H9 (cell line): ENCODE results near the gene MESD. TPM values are rescaled to one million over a fixed set of nuclear protein-coding genes. Genes with fewer than 3 reads are reported as not detected.

ENCODE experiments used
- DNase-seq: peaks from one replicate; pipeline ENCODE4 v3.0.0-alpha.2; 2017
- H2AFZ ChIP-seq: one replicate; pipeline ENCODE4 v1.6.1; 2013; ENCODE audit warnings: mild to moderate bottlenecking, low read length, control low read depth, moderate library complexity
- H2AK5ac ChIP-seq: 2 replicates; pipeline ENCODE4 v1.6.1; 2013; ENCODE audit warnings: low read length, control low read depth, mixed read lengths; ENCODE audit not compliant: insufficient read length
- H2BK120ac ChIP-seq: one replicate; pipeline ENCODE4 v1.6.1; 2013; ENCODE audit warnings: low read depth, mild to moderate bottlenecking, low read length, control low read depth, inconsistent platforms; ENCODE audit not compliant: poor library complexity, severe bottlenecking
- H2BK12ac ChIP-seq: 2 replicates; pipeline ENCODE4 v1.6.1; 2013; ENCODE audit warnings: low read length, control low read depth, mixed read lengths, low read depth; ENCODE audit not compliant: insufficient read length
- H2BK15ac ChIP-seq: 2 replicates; pipeline ENCODE4 v1.6.1; 2013; ENCODE audit warnings: low read depth, low read length, control low read depth
- H2BK20ac ChIP-seq: one replicate; pipeline ENCODE4 v1.6.1; 2013; ENCODE audit warnings: low read depth, mild to moderate bottlenecking, low read length, control low read depth, inconsistent platforms; ENCODE audit not compliant: poor library complexity, severe bottlenecking
- H2BK5ac ChIP-seq: 2 replicates; pipeline ENCODE4 v1.6.1; 2013; ENCODE audit warnings: low read length, control low read depth, mixed read lengths; ENCODE audit not compliant: insufficient read length
- H3K14ac ChIP-seq: 2 replicates; pipeline ENCODE4 v1.6.1; 2013; ENCODE audit warnings: low read length, control low read depth; ENCODE audit not compliant: insufficient read depth
- H3K18ac ChIP-seq: 2 replicates; pipeline ENCODE4 v1.6.1; 2013; ENCODE audit warnings: low read depth, mild to moderate bottlenecking, mixed read lengths, low read length, control low read depth; ENCODE audit not compliant: insufficient read length
- H3K23ac ChIP-seq: 2 replicates; pipeline ENCODE4 v1.6.1; 2013; ENCODE audit warnings: low read length, control low read depth, mixed read lengths, low read depth; ENCODE audit not compliant: insufficient read length
- H3K23me2 ChIP-seq: 2 replicates; pipeline ENCODE4 v1.6.1; 2013; ENCODE audit warnings: low read depth, mild to moderate bottlenecking, mixed read lengths, low read length, control low read depth; ENCODE audit not compliant: insufficient read length, poor library complexity, severe bottlenecking
- H3K27ac ChIP-seq: 2 replicates; pipeline ENCODE4 v1.5.1; 2013; ENCODE audit warnings: low read length, control low read depth, mixed read lengths, low read depth; ENCODE audit not compliant: insufficient read length
- H3K27me3 ChIP-seq: 2 replicates; pipeline ENCODE4 v1.6.1; 2013; ENCODE audit warnings: low read length, control low read depth, inconsistent platforms; ENCODE audit not compliant: insufficient read depth
- H3K4ac ChIP-seq: 2 replicates; pipeline ENCODE4 v1.6.1; 2013; ENCODE audit warnings: low read depth, mild to moderate bottlenecking, control low read depth, inconsistent platforms, low read length, moderate library complexity
- H3K4me1 ChIP-seq: 2 replicates; pipeline ENCODE4 v1.6.1; 2013; ENCODE audit warnings: low read length, control low read depth, inconsistent platforms; ENCODE audit not compliant: insufficient read depth
- H3K4me2 ChIP-seq: 2 replicates; pipeline ENCODE4 v1.6.1; 2013; ENCODE audit warnings: low read length, control low read depth, mixed read lengths; ENCODE audit not compliant: insufficient read length, insufficient read depth
- H3K56ac ChIP-seq: 2 replicates; pipeline ENCODE4 v1.6.1; 2013; ENCODE audit warnings: low read depth, mild to moderate bottlenecking, mixed read lengths, low read length, control low read depth; ENCODE audit not compliant: insufficient read length
- H3K79me1 ChIP-seq: 2 replicates; pipeline ENCODE4 v1.6.1; 2013; ENCODE audit warnings: low read depth, mild to moderate bottlenecking, moderate library complexity, low read length, control low read depth, inconsistent platforms; ENCODE audit not compliant: insufficient read depth, poor library complexity, severe bottlenecking
- H3K79me2 ChIP-seq: 2 replicates; pipeline ENCODE4 v1.6.1; 2013; ENCODE audit warnings: low read length, control low read depth, inconsistent platforms; ENCODE audit not compliant: insufficient read depth
- H3K9ac ChIP-seq: 2 replicates; pipeline ENCODE4 v1.6.1; 2013; ENCODE audit warnings: low read length, control low read depth, mixed read lengths; ENCODE audit not compliant: insufficient read length; ENCODE audit errors: extremely low read depth
- H3K9me3 ChIP-seq: one replicate; pipeline ENCODE4 v1.6.1; 2013; ENCODE audit warnings: low read depth, low read length, inconsistent platforms; ENCODE audit not compliant: control insufficient read depth
- H3T11ph ChIP-seq: one replicate; pipeline ENCODE4 v1.6.1; 2013; ENCODE audit warnings: mild to moderate bottlenecking, low read length, control low read depth, inconsistent platforms
- H4K20me1 ChIP-seq: one replicate; pipeline ENCODE4 v1.6.1; 2013; ENCODE audit not compliant: control insufficient read depth, insufficient read length, insufficient read depth
- H4K5ac ChIP-seq: 2 replicates; pipeline ENCODE4 v1.6.1; 2013; ENCODE audit warnings: low read depth, mild to moderate bottlenecking, mixed read lengths, low read length, control low read depth; ENCODE audit not compliant: insufficient read length
- H4K8ac ChIP-seq: replicated peaks from 2 replicates; pipeline ENCODE4 v1.6.1; 2013; ENCODE audit warnings: low read length, control low read depth, mixed read lengths, low read depth; ENCODE audit not compliant: insufficient read length
- H4K91ac ChIP-seq: 2 replicates; pipeline ENCODE4 v1.6.1; 2013; ENCODE audit warnings: low read depth, mild to moderate bottlenecking, moderate library complexity, mixed read lengths, low read length, control low read depth; ENCODE audit not compliant: insufficient read length
- H3K27ac Mint-ChIP-seq, 3 experiments: 2 replicates in 2 of 3; 3 replicates in 1 of 3; pipeline ENCODE4 v1.8.0; 2020 to 2021; ENCODE audit warnings: mixed read lengths in 3 of 3, mild to moderate bottlenecking in 1 of 3, moderate library complexity in 1 of 3
- H3K27me3 Mint-ChIP-seq: 2 replicates; pipeline ENCODE4 v1.8.0; 2021; ENCODE audit warnings: low read depth, mild to moderate bottlenecking, moderate library complexity, mixed read lengths
- H3K36me3 Mint-ChIP-seq, 3 experiments: 2 replicates in 2 of 3; 3 replicates in 1 of 3; pipeline ENCODE4 v1.8.0; 2020 to 2021; ENCODE audit warnings: low read depth in 3 of 3, mixed read lengths in 3 of 3; ENCODE audit not compliant: insufficient read depth in 1 of 3
- H3K4me1 Mint-ChIP-seq, 2 experiments: 2 replicates each; pipeline ENCODE4 v1.8.0; 2020; ENCODE audit warnings: mixed read lengths in 2 of 2
- H3K4me3 Mint-ChIP-seq, 2 experiments: 2 replicates in 1 of 2; 3 replicates in 1 of 2; pipeline ENCODE4 v1.8.0; 2020 to 2021; ENCODE audit warnings: mild to moderate bottlenecking in 2 of 2, mixed read lengths in 2 of 2, moderate library complexity in 1 of 2
- H3K9me3 Mint-ChIP-seq, 2 experiments: 2 replicates in 1 of 2; 3 replicates in 1 of 2; pipeline ENCODE4 v1.8.0; 2020; ENCODE audit warnings: mild to moderate bottlenecking in 2 of 2, mixed read lengths in 2 of 2, moderate library complexity in 1 of 2
- CTCF ChIP-seq: fragments of 200-600 bp; sonication (generic); conservative IDR thresholded peaks from 3 replicates; pipeline ENCODE4 v1.8.0; 2021; ENCODE audit warnings: antibody characterized with exemption, mild to moderate bottlenecking
- WGBS: extraction: QIAGEN DNeasy Blood & Tissue Kit; methylation state at CpG from one replicate; pipeline ENCODE4 v1.1.7; 2013; ENCODE audit warnings: missing lambda C conversion rate, low lambda C conversion rate, mixed read lengths; ENCODE audit not compliant: insufficient read length; ENCODE audit errors: extremely low coverage; 5-methylcytosine and 5-hydroxymethylcytosine counted together
- microRNA-seq: library from miRNA; unstranded; fragments of <30 nt; microRNA quantifications from one replicate; pipeline ENCODE4, GENCODE V29; 2020; ENCODE audit warnings: borderline microRNAs expressed
- total RNA-seq: library from RNA; stranded (reverse); gene quantifications from 2 replicates; pipeline ENCODE4 v1.2.1, GENCODE V29; 2021

MESD gene
- total RNA-seq, 1 experiment from 2014 or later: 29.1 TPM

- H3K27me3 Mint-ChIP-seq: peaks cover 4% of the 10 kb centered on the region
- no peak overlapping the region for H3K4ac ChIP-seq
- H3K4me1 Mint-ChIP-seq: no peaks in the 10 kb centered on the region
- H4K20me1 ChIP-seq: no peaks in the 10 kb centered on the region
- H2BK120ac ChIP-seq: no peak overlapping the region
- no peak overlapping the region for H3K4me2 ChIP-seq
- H3K27ac ChIP-seq: no peak overlapping the region
- H3K4me3 Mint-ChIP-seq: no peak overlapping the region
- no peaks in the 10 kb centered on the region for H3K27me3 ChIP-seq
- H3K4me1 ChIP-seq: no peaks in the 10 kb centered on the region
- H2BK20ac ChIP-seq: no peak overlapping the region
- no peak for DNase-seq
- H3K9me3 ChIP-seq: peaks cover 4% of the 10 kb centered on the region
- no peak overlapping the region for H2AFZ ChIP-seq
- H3K14ac ChIP-seq: no peak overlapping the region
- H2BK12ac ChIP-seq: no peak overlapping the region
- H2AK5ac ChIP-seq: no peak overlapping the region
- no peaks in the 10 kb centered on the region for H3K79me1 ChIP-seq
- no peak overlapping the region for H4K91ac ChIP-seq
- no peak overlapping the region for H3K23ac ChIP-seq
- no peak overlapping the region for H4K8ac ChIP-seq
- no peak overlapping the region for H3K56ac ChIP-seq
- H2BK15ac ChIP-seq: no peak overlapping the region
- no peak for TF ChIP-seq CTCF
- peaks cover 0 to 10% of the 10 kb centered on the region in 2 experiments; a peak in 2 of 5 replicates for H3K9me3 Mint-ChIP-seq
- no CpG with 5 or more reads among the region's 2 CpGs for WGBS
- no peak overlapping the region for H4K5ac ChIP-seq
- H3K36me3 Mint-ChIP-seq: peaks cover 6 to 12% (median 6%) of the 10 kb centered on the region in 3 experiments
- H3K9ac ChIP-seq: no peak overlapping the region
- H3K18ac ChIP-seq: no peak overlapping the region
- no peaks in the 10 kb centered on the region for H3K79me2 ChIP-seq
- H3K23me2 ChIP-seq: no peaks in the 10 kb centered on the region
- H2BK5ac ChIP-seq: no peak overlapping the region
- H3T11ph ChIP-seq: no peak overlapping the region
- no peak overlapping the region for H3K27ac Mint-ChIP-seq
These were observed 91.6 kb downstream of the MESD start for GRCh38 chr15:80898040-80898439.

Small RNA genes lying within 50 kb of the gene (microRNA-seq; reads per million reads assigned to microRNA genes)
- not detected for gene MIR4514

Other genes starting within 250 kb of the MESD start
- gene CEMIP, start 210.4 kb downstream of the MESD start, total RNA-seq: 0.09 and 0.26 TPM in 2 replicates
- 19.3 and 20.2 TPM in 2 replicates for gene TLNRD1, start 11.1 kb upstream of the MESD start, total RNA-seq
- 0.24 TPM in 1 of 2 replicates, not detected in the other for gene CFAP161, start 144.5 kb upstream of the MESD start, total RNA-seq
- gene IL16, start 207.1 kb upstream of the MESD start, total RNA-seq: 0.18 and 0.28 TPM in 2 replicates